SK-N-SH (cell line): ENCODE results near the gene PLXNB3. TPM values are rescaled to one million over a fixed set of nuclear protein-coding genes. Genes with fewer than 3 reads are reported as not detected.

Source experiments
- CTCF ChIA-PET: fragments of 300-600, 350-600 bp; formaldehyde crosslinking; extraction: SDS; loops from one replicate; lab custom pipeline; 2021; lab: Yijun Ruan, JAX
- POLR2A ChIA-PET: fragments of 350-600 bp; sonication (Branson Sonifier 250); formaldehyde crosslinking; extraction: SDS; loops from one replicate; lab custom pipeline; 2020; ENCODE audit warnings: antibody characterized with exemption, inconsistent platforms; lab: Yijun Ruan, JAX
- DNase-seq: peaks from one replicate; pipeline ENCODE4 v3.0.0; 2012
- H2AFZ ChIP-seq: fragments of 200-600 bp; sonication (generic); 2 replicates; pipeline ENCODE4 v1.8.1; 2016; ENCODE audit warnings: antibody characterized with exemption, mild to moderate bottlenecking, low read depth
- H3F3A ChIP-seq: fragments of 200-600 bp; sonication (generic); replicated peaks from 2 replicates; pipeline ENCODE3; 2016; ENCODE audit warnings: antibody characterized with exemption, mild to moderate bottlenecking; ENCODE audit not compliant: insufficient read depth
- H3K27ac ChIP-seq, 2 experiments: fragments of 200-500 bp in 1 of 2; fragments of 200-600 bp in 1 of 2; sonication (Bioruptor generic) in 1 of 2; sonication (generic), shearing (Covaris generic) in 1 of 2; 2 replicates each; pipeline versions ENCODE4 v1.5.1 to v1.6.1; 2014 to 2016; ENCODE audit warnings: low read depth in 2 of 2, inconsistent platforms in 1 of 2, low read length in 1 of 2, mild to moderate bottlenecking in 1 of 2, mixed read lengths in 1 of 2
- H3K27me3 ChIP-seq: fragments of 200-600 bp; sonication (generic), shearing (Covaris generic); 2 replicates; pipeline ENCODE4 v1.6.1; 2016; ENCODE audit warnings: mixed run types; ENCODE audit not compliant: insufficient read depth
- H3K36me3 ChIP-seq, 2 experiments: fragments of 200-500 bp in 1 of 2; fragments of 200-600 bp in 1 of 2; sonication (Bioruptor generic) in 1 of 2; sonication (generic) in 1 of 2; replicated peaks in 1 of 2; 2 replicates each; pipeline versions ENCODE3 to v1.5.1; 2014 to 2016; ENCODE audit warnings: low read length in 1 of 2, mild to moderate bottlenecking in 1 of 2; ENCODE audit not compliant: insufficient read depth in 2 of 2, control insufficient read depth in 1 of 2
- H3K4me1 ChIP-seq, 2 experiments: fragments of 200-500 bp in 1 of 2; fragments of 200-600 bp in 1 of 2; sonication (Bioruptor generic) in 1 of 2; sonication (generic), shearing (Covaris generic) in 1 of 2; 2 replicates each; pipeline versions ENCODE4 v1.5.1 to v1.6.1; 2014 to 2016; ENCODE audit warnings: low read depth in 1 of 2, low read length in 1 of 2, mixed run types in 1 of 2; ENCODE audit not compliant: insufficient read depth in 2 of 2, control insufficient read depth in 1 of 2
- H3K4me2 ChIP-seq: fragments of 200-600 bp; sonication (generic), shearing (Covaris generic); 2 replicates; pipeline ENCODE4 v1.6.1; 2017; ENCODE audit warnings: mixed run types
- H3K4me3 ChIP-seq, 2 experiments: fragments of 200-500 bp in 1 of 2; fragments of 200-600 bp in 1 of 2; sonication (Bioruptor generic) in 1 of 2; sonication (generic), shearing (Covaris generic) in 1 of 2; 2 replicates each; pipeline versions ENCODE4 v1.5.1 to v1.8.1; 2014 to 2016; ENCODE audit warnings: low read depth in 2 of 2, inconsistent platforms in 1 of 2, low read length in 1 of 2, mild to moderate bottlenecking in 1 of 2, mixed read lengths in 1 of 2, moderate library complexity in 1 of 2
- H3K79me2 ChIP-seq: fragments of 200-600 bp; sonication (generic); 2 replicates; pipeline ENCODE4 v1.8.1; 2017; ENCODE audit warnings: mild to moderate bottlenecking; ENCODE audit not compliant: insufficient read depth
- H3K9ac ChIP-seq: fragments of 200-600 bp; sonication (generic); 2 replicates; pipeline ENCODE4 v1.6.1; 2017; ENCODE audit warnings: mixed run types
- H3K9me2 ChIP-seq: fragments of 200-600 bp; sonication (generic); 2 replicates; pipeline ENCODE4 v1.6.1; 2017; ENCODE audit warnings: mixed run types
- H3K9me3 ChIP-seq: fragments of 200-600 bp; sonication (generic); 2 replicates; pipeline ENCODE4 v1.6.1; 2017; ENCODE audit warnings: mixed run types, mild to moderate bottlenecking, moderate library complexity
- H4K20me1 ChIP-seq: fragments of 200-600 bp; sonication (generic); 2 replicates; pipeline ENCODE4 v1.6.1; 2017; ENCODE audit warnings: mild to moderate bottlenecking, mixed run types; ENCODE audit not compliant: insufficient read depth
- CHD2 ChIP-seq: fragments of 150-350 bp; IDR thresholded peaks from 2 replicates; pipeline ENCODE4 v1.6.1; 2018; ENCODE audit warnings: low read length; ENCODE audit not compliant: partially characterized antibody
- CTCF ChIP-seq: fragments of 200-600 bp; sonication (generic); IDR thresholded peaks from 2 replicates; pipeline ENCODE4 v1.6.1; 2017; ENCODE audit warnings: antibody characterized with exemption, mild to moderate bottlenecking, moderate library complexity
- ELF1 ChIP-seq: IDR thresholded peaks from 2 replicates; pipeline ENCODE4 v1.4.0; 2012
- EP300 ChIP-seq, 2 experiments: IDR thresholded peaks; 2 replicates each; pipeline versions ENCODE4 v1.4.0 to v1.6.1; 2012; ENCODE audit warnings: borderline replicate concordance in 1 of 2, low read depth in 1 of 2, low read length in 1 of 2
- EZH2phosphoT487 ChIP-seq: fragments of 200-600 bp; sonication (generic); IDR thresholded peaks from 2 replicates; pipeline ENCODE4 v1.6.1; 2017; ENCODE audit warnings: low read depth, mixed run types, mild to moderate bottlenecking, antibody characterized with exemption, moderate library complexity, borderline replicate concordance
- FOSL2 ChIP-seq: IDR thresholded peaks from 2 replicates; pipeline ENCODE4 v1.4.0; 2012; ENCODE audit warnings: low read depth, mild to moderate bottlenecking, moderate library complexity, borderline replicate concordance
- FOXM1 ChIP-seq: IDR thresholded peaks from 2 replicates; pipeline ENCODE4 v1.4.0; 2012; ENCODE audit warnings: low read depth, mild to moderate bottlenecking
- MAX ChIP-seq: IDR thresholded peaks from 2 replicates; pipeline ENCODE4 v1.4.0; 2012; ENCODE audit warnings: low read depth
- MEF2A ChIP-seq: IDR thresholded peaks from 2 replicates; pipeline ENCODE4 v1.4.0; 2012; ENCODE audit warnings: low read depth, borderline replicate concordance
- MXI1 ChIP-seq: IDR thresholded peaks from 2 replicates; pipeline ENCODE4 v1.6.1; 2012; ENCODE audit warnings: mild to moderate bottlenecking, low read depth, low read length, improper control_type of control experiment
- NRF1 ChIP-seq: IDR thresholded peaks from 2 replicates; pipeline ENCODE4 v1.6.1; 2012; ENCODE audit warnings: low read depth, mild to moderate bottlenecking, low read length
- PBX3 ChIP-seq: IDR thresholded peaks from 2 replicates; pipeline ENCODE4; 2012
- RAD21 ChIP-seq: IDR thresholded peaks from 2 replicates; pipeline ENCODE4 v1.6.1; 2012; ENCODE audit warnings: mild to moderate bottlenecking, low read length
- RCOR1 ChIP-seq: fragments of 150-350 bp; IDR thresholded peaks from 2 replicates; pipeline ENCODE4 v1.6.1; 2017; ENCODE audit warnings: antibody characterized with exemption, low read length
- REST ChIP-seq: IDR thresholded peaks from 2 replicates; pipeline ENCODE4 v1.6.1; 2012; ENCODE audit warnings: mild to moderate bottlenecking, low read depth, low read length, moderate library complexity
- RXRA ChIP-seq: IDR thresholded peaks from 2 replicates; pipeline ENCODE4 v1.4.0; 2012; ENCODE audit warnings: low read depth, mild to moderate bottlenecking, borderline replicate concordance
- SIN3A ChIP-seq: IDR thresholded peaks from 2 replicates; pipeline ENCODE4 v1.6.1; 2012; ENCODE audit warnings: low read depth, mild to moderate bottlenecking, low read length, moderate library complexity, borderline replicate concordance
- SMC3 ChIP-seq: IDR thresholded peaks from 2 replicates; pipeline ENCODE4 v1.6.1; 2012; ENCODE audit warnings: low read depth, low read length, improper control_type of control experiment
- TCF12 ChIP-seq: IDR thresholded peaks from 2 replicates; pipeline ENCODE4 v1.4.0; 2012
- TEAD4 ChIP-seq: IDR thresholded peaks from 2 replicates; pipeline ENCODE4 v1.4.0; 2012; ENCODE audit warnings: mild to moderate bottlenecking, borderline replicate concordance; ENCODE audit not compliant: insufficient read depth
- USF2 ChIP-seq: fragments of 150-350 bp; IDR thresholded peaks from 2 replicates; pipeline ENCODE4 v1.6.1; 2017; ENCODE audit warnings: antibody characterized with exemption, low read length, low read depth, borderline replicate concordance
- ZBTB33 ChIP-seq: IDR thresholded peaks from 2 replicates; pipeline ENCODE4 v1.4.0; 2012; ENCODE audit warnings: low read depth, borderline replicate concordance
- WGBS: methylation state at CpG from one replicate; pipeline ENCODE4 v1.1.6; 2017; ENCODE audit warnings: low lambda C conversion rate; 5-methylcytosine and 5-hydroxymethylcytosine counted together
- polyA plus RNA-seq, 3 experiments: library from polyadenylated mRNA; depleted of rRNA; stranded (reverse); fragments of >200 nt; gene quantifications; 2 replicates each; pipeline ENCODE4 v1.2.3, GENCODE V29; 2012

PLXNB3 gene
- polyA plus RNA-seq, 1 of the 3 experiments (the other 2 are of a cell fraction): 15.5 TPM

GRCh38 chrX:153806999-153807575, 43.0 kb downstream of the PLXNB3 start (continued):
- TF ChIP-seq CTCF (no peak), NRF1 (no peak), MEF2A (no peak), MXI1 (no peak), TCF12 (no peak), FOXM1 (no peak), SMC3 (no peak), CHD2 (no peak), RCOR1 (no peak), EP300 (IDR thresholded peaks at IDR 0.05; ENCODE audit: borderline replicate concordance in 1 of 2, low read depth in 1 of 2, low read length in 1 of 2) (no peak), RXRA (no peak)
- TF ChIP-seq, all 33 proteins: peak for 0

GRCh38 chrX:153807976-153808375, 43.9 kb downstream of the PLXNB3 start:
- 79% methylated on average over 9 of the region's 19 CpGs for WGBS
- Histone ChIP-seq H3K9me2 (no peaks in the 10 kb centered on the region), H3K79me2 (no peaks in the 10 kb centered on the region), H3F3A (no peaks in the 10 kb centered on the region), H3K4me1 (no peaks in the 10 kb centered on the region; a peak in 1 of 4 replicates), H3K9me3 (no peaks in the 10 kb centered on the region), H3K4me2 (no peak overlapping the region), H3K27ac (no peak overlapping the region), H3K4me3 (no peak overlapping the region), H3K27me3 (peaks cover 18% of the 10 kb centered on the region), H3K36me3 (no peaks in the 10 kb centered on the region), H3K9ac (no peak overlapping the region), H4K20me1 (no peaks in the 10 kb centered on the region), H2AFZ (no peak overlapping the region)
- CTCF ChIA-PET: interaction anchor here (1.2 kb wide), 2 partner anchors 14 to 44 kb away, joined by 4 to 6 read pairs; partner anchors contain the start of gene PLXNB3
- POLR2A ChIA-PET: no interaction called here
- DNase-seq: no peak
- TF ChIP-seq REST (no peak), ELF1 (no peak), RXRA (no peak), FOXM1 (no peak), USF2 (no peak), MAX (no peak), MXI1 (no peak), ZBTB33 (no peak), RAD21 (no peak), SIN3A (no peak), TEAD4 (no peak), PBX3 (no peak), FOSL2 (no peak), EZH2phosphoT487 (no peak)
